Skin of body (tissue), 2 donors: Measurements from ENCODE around the gene ACOXL. TPM values are rescaled to one million over a fixed set of nuclear protein-coding genes. Genes with fewer than 3 reads are reported as not detected.
"Not testable (repeated sequence)": the region's sequence is repeated elsewhere in the genome, so short reads cannot be mapped to it uniquely, and the experiment has no call there.

ENCODE experiments used
- DNase-seq: peaks from one replicate; lab custom pipeline; 2025; lab: John Stamatoyannopoulos, UW
- total RNA-seq: library from RNA; depleted of rRNA; stranded (reverse); fragments of >200 nt; gene quantifications from one replicate; pipeline ENCODE4 v1.2.3, GENCODE V29; 2014

The ACOXL gene
- total RNA-seq, 1 donor from 2014 or later: 0.30 TPM

DNA sequence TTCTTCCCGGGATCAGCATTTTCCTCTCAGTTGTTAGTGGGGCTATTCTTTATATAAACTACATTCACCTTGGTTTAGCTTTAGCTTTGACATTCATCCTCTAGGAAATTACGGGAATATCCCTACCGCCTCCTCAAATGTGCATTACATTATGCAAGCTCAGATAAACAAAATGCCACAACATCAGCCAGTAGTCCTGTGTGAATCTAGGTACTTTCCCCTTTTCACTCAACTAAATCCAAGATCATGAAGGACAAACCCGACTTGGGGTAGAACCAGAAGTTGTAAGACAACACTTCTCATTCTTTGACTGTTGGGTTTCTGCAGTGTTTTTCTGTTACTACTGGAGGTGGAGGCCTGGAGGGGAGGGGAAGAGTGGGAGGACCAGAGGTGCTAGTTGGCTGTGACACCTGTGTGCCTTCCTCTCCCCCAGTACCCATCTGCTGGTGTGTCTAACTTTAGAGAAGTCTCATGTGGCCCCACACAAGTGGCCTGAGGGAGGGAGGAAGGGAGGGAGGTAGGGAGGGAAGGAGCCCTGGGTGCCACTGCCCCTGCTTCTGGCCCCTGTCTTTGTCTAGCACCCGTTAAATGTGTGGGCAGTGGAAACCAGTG, 303.6 kb downstream of the ACOXL start:
- no peak for DNase-seq

DNA sequence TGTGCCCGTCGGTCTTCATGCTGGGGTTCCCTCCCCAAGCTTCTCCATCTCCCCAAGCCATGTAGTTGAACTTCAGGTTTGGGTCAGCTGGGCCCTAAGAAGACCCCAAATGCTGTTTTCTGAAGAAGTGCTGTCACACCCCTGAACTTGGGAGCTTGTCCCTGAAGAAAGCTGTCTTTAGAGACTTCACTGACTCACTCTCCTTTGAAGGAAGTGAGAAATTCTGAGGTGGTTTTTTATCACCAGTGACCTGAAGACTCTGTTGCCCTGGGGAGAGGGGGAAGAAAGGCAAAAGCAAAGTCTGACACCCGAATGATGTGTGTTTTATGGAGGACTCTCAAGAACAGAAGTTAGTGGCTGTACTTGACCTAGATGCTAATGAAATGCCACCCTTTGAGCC, 304.8 kb downstream of the ACOXL start:
- DNase-seq: no peak

DNA sequence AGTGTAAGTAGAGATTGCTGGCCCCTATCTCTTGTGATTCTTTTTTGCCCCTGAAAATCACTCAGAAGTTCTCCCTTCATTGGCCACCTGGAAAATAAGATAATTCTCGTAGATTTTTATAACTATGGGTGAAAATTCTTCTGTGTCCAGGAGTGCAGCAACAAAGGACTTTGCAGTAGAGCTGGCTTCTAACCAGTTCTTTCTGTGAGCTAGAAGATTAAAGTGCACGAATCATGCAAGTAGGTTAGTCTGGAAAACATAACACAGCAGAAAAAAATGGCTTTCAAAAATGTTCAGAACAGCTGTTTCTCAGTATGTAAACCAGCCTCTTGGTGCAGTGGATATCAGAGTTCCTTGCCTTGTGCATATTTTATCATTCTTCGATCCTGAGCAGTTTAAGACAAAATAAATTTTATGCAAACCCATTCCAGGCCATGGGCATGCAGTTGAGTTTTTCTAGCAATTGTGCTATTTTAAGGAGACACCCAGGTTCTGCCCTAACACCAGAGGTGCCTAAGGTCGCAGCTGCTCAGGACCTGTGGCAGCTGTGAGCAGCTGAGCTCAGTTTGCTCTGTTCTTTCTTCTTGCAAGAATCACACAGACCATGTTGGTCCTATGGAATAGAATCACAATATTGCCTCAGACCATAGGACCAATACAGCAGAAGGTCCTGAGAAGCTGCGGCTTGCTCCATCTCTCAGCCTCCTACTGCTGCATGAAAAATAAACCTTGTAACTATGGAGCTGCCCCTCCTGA, 307.4 kb downstream of the ACOXL start:
- no peak for DNase-seq

DNA sequence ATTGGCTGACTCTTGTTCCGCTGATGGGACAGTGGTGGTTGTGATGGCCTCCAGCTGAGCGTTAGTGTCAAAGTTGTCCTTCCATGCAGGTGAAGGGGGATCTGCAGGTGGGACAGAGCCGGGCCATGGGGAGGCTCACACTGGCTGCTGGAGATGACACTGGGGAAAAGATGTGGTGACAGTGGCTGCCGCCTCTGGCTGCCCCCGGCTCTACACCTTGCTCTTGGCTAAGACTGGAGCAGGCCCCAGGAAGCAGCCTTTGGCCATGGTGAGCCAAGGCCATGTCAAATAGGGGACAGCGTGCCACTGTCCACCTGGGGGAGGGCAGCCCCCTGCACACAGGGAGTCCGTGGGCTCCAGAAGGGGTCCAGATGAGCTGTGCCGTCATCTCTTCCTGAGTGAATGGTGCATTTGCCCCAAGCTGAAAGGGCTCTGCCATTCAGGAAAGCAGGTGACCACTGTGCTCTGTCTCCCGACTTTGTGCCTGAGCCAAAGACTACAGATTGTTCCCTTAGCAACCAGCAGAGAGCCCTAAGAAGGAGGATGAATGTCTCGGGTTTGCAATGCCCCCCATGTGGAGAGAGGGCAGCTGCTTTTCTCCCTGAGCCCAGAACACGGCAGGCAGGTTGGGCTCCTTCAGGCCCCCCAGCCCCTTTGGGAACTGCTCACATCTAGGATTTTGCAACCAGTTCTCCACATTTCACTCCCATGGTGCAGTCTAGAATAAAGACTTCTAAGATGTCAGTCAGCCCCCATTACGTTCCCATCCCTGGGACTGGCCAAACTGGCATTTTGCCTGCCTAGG, 309.2 kb downstream of the ACOXL start:
- no peak for DNase-seq

DNA sequence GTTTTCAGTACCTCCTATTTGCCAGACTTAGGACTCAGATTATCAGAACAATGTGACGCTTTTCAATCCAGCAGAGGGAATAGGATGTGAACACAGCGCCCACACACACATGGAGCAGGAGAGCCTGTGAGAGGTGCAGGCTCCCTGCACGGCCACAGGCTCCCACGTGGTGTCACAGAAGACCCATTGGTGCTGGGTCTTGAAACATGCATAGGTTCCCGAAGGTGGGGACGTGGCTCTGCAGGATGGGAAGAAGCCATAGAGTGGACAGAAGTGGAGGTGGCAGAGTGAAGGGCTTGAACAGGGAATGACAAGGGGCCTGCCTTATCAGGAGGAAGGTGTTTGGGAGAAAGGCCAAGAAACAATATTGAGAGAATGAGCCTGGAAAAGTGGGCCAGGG, 309.9 kb downstream of the ACOXL start:
- DNase-seq: no peak

DNA sequence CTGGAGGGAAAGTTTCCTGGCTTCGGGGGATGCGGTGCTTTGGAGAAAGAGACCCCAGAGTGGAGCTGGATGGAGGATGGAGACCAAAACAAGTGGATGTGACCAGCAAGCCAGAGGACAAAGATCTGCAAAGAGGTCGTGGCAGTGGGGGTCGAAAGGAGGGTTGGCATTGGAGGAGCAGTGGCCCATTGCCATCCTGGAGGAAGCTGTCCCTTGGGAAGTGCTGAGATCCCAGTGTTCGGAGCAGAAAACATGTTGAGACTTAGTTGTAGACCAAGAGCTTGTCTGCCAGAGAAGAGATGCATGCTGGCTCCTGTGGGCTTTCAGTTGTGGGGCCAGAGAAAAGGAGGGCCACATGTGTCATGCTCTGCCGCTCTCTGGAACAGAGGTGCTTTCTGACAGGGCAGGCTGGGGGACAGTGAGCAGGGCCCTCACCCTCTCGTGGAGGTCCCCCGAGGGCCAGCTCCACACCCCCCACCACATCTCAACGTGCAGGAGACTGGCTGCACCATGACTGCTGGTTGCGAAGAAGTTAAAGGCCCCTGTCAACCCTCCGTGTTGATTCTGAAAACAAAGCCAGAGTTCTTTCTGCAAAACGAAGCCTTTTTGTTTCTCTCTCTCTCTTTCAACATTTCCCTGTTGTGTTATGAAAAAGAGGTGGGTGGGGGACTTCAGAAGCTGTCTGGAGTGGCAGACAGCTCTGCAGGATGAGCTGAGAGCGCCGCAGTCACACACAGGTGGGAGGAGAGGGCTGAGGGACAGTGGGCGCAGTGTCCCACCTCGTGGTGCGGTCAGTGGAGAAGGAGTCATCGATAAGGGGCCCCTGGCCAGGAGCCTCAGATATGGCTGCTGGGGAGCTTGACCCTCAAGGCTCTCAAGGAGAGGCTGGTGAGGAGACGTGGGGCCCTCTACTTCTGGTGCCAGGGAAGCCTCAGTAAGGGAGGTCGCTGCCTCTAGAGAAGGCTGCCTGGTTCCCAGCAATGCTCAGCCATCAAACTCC, 310.7 kb downstream of the ACOXL start:
- no peak for DNase-seq

DNA sequence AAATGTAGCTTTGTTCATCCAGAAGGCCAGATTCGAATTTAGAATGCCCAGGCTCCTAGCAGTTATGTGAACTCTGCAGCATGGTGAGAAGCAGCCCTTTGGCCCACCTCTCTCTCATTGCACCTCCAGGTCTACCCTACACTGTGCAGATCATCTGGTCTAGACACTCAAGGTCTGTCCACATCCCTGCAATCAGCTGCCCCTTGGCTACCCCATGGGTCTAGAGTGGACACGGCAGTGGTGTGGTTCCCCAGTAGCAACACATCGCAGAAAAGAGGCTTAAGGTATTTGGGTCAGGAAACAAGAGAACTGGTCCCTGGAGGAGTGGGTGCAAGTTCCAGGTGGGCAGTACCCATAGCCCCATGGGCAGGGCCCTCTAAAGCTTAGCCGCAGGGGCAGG, 311.7 kb downstream of the ACOXL start:
- no peak for DNase-seq

DNA sequence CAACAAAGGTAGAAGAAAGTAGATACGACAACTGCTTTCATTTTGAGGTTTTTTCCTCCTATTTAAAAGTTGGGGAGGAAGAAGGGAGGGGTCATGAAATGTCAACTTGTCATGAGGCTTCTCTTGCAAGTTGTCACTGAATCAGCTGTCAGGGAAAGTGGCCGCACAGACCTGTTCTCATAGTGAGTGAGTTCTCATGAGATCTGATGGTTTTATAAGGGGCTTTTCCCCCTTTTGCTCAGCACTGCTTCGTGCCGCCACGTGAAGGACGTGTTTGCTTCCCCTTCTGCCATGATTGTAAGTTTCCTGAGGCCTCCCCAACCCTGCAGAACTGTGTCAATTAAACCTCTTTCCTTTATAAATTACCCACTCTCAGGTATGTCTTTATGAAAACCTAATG, 312.9 kb downstream of the ACOXL start:
- DNase-seq: not testable (repeated sequence)

DNA sequence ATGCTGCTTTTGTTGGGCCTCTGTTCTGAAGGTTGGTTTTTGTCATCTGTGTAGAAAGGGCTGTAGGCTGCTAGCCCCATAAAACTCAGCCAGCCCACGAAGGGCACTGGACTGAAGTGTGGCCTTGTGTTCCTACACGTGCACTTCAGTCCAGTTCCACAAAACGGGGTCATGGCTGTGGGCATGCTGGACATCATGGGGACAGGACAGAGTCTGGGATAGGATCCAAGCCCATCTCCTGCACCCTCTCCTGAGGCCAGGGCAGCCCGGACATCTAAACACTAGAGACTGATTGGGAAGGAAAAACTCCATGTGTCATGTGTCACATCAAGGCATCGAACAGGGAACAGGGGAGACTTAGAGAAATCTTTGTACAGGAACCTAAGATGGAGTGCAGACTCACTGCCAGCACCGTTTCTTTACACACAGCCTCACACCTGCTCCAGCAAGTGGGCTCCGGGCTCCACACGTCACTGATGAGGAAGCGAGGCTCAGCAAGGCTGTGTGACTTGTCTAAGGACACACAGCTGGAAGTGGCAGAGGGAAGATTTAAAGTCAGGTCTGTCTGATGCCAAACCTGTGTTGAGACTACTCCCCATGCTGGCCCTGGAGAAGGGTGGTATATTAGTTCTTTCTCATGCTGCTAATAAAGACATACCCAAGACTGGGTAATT, 313.5 kb downstream of the ACOXL start:
- DNase-seq: no peak

DNA sequence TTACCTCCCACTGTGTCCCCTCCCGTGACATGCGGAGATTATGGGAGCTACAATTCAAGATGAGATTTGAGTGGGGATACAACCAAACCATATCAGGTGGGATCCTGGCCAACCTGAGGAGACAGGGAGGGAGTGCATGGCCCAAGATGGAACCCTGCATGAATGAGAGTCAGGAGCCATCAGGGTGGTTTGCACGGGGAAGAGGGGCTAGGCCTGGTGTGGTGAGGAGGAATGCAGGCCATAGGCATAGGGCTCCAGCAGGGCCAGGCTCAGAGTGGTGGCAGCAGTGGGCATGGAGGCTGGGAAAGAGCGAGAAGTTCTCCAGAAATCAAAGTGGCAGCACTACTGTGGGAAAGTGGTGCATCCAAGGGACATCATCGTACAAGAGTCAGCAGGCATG, 314.3 kb downstream of the ACOXL start:
- no peak for DNase-seq

DNA sequence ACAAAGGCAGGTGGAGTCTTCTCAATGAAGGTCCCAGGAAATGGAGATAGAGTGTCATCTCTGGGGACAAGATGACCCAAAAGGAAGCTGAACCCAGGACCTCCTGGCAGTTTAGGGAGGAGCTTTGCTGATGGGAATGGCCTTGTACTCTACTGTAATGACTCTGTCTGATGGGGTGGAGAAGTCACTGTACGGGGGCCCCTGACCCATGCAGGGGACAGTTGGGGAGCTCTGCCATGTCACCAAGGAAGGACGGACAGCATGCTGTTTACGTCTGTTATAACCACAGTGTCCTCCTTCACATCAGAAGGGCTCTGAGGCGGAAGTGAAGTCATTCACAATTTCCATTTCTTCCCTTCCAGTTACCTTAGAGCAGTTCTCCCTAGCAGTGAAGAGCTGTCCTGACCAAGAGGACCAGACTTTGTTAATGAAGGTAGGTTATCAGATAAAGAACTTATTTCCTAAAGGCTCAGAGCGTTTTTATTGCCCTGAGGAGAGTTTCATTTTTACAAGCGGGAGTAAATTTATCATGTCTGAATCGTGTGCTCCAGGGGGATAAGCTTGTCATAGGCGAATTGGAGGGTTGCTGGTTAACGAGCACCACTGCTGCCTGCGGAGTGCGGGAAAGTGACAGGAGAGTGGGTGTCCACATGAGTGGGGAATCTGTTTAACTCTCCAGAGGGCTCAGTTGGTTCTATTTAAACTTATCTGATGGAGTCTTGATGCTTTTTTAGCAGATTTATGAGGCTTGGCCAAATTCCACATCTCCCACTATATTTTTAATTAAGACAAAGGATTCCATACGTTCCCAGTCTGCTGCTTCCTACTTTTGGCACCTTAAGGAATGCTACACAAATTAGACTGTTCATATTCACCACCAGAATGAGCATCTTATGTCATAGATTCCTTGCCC, 316.7 kb downstream of the ACOXL start:
- DNase-seq: no peak

DNA sequence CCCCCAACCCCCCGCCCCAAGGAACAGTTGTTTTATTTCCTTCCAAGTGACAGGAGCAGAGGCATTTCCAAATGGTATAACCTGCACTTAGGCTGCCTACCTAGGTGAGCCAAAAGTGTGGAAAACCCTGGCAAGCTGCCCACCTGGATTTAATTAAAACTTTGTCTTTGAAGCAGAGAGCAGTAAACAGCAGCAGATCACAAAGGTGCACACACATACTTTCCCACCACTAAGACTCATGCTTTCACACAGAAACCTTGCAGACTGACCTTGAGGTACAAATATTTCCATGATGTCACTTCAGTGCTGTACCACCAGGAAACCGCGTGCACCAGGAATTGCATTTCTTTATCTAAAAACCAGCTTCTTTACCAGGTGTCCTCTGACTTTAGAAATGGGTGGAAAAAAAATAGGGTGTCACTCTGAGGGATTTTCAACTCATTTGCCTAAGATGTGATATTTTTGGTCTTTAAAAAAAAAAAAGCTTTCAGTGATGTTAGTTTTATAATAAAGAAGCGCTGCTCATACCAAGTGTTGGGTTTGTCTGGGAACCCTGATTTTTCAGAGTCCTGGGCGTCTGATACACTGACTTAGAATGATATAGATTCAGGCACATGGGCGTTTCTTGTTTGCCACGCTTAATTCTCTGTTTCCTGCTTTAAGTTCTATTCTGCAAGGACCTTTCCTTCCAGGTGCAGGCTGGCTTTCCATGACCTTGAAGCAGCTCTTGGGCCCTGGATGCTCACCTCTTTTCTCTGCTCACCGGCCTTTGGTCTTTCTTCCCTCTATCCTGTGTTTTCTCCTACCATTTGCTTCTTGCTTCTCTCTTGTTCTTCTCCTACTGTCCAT, 317.6 kb downstream of the ACOXL start:
- no peak for DNase-seq

DNA sequence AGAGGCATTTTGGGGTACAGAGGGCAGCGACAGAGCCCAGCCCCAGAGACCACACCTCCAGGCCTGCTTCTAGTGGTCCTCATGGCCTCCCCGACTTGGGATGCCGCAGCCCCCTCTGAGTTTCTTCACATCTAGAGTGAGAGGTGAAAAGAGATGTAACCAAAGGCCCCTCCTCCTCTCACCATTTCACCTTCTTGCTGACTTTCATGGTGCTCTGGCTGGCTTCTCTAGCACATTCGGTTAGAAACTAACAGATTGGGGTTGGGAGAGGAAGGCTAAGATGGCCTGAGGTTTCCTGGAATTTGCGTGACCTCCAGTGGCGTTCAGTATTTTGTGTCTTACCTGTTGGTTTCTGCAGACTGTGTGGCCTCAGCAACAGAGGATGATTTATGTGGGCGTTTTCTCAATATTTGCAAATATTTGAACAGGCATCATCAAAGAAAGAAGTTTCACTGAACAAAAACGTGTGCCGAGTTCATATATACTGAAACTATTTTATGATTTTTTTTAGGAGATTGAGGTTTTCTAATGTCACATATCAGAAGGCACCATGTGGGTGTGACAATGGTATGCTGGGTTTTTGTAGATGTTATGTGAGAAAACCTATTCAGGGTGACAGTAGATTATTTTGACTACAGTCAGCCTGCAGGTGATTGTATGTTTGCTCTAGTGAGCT, 318.5 kb downstream of the ACOXL start:
- no peak for DNase-seq

DNA sequence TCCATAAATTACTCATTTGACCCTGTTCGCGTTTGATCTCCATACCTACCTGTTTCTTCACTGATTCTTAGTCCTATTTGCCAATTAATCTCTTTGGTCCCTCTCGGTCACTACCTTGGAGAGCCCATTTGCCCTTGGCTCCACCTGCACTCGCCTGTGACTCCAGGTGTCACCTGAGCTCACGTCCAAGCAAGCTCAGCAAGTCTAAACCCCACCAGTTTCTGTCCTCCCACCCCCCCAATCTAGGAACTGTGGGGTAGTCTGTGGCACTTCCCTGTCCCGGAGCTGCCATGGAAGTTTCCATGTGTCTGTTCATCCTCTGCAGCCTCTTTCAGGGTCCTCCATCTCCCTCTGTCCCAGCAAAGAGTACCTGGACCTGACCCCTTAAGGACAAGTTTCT, 320.2 kb downstream of the ACOXL start:
- DNase-seq: no peak

DNA sequence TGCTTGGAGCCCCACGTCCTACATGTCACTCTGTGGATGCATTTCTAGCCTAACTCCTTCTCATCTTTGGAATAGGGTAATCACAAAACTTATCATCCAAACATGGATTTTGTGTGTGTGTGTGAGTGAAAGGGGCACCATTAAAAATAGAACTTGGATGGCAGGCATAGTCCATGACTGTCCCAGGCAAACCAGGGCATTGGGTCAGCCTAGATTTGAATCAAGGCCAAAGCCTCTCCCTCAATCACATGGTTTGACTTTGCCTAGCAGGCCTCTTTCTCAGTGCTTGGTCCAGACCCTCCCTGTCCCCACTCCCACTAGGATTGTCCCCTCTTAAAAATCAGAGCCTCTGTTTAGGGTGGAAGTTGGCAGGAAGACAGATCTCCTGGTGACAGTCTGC, 320.9 kb downstream of the ACOXL start:
- no peak for DNase-seq

DNA sequence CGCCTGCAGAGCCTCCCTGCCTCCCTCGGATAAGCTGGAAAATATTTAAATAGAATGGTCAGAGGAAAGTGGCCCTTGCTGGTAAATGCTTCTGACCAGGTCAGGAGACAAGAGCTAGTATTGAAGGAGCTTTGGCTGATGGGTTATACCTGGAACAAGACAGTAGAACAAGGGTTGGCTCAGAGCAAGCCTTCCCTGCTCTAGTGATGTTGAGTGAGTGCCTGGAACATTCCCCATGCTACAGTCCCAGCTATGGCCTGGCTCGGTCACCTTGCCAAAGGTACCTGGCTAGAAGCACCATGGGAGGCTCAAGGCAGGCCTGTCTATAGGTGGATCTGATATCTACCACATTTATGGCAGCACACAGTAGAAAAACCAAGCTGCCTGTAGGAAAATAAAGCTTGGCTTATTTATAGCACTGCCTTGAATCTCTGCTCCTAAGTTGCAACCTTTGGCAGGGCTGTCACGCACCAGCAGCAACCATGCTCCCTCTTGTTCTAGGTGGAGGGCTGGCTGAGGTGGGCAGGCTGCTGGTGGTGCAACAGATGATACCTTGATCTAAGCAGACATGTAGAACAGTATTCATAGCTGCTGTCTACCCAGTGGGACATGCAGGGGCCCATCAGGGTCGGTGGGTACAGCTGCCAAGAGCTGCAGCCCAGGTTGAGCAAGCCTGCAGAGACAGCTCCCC, 321.6 kb downstream of the ACOXL start:
- no peak for DNase-seq
